Measurements from ENCODE around the gene SLC9A2. TPM values are rescaled to one million over a fixed set of nuclear protein-coding genes. Genes with fewer than 3 reads are reported as not detected.

The SLC9A2 gene
- total RNA-seq, 2 donors from 2014 or later, result 0.22 TPM; not detected in 1

DNA sequence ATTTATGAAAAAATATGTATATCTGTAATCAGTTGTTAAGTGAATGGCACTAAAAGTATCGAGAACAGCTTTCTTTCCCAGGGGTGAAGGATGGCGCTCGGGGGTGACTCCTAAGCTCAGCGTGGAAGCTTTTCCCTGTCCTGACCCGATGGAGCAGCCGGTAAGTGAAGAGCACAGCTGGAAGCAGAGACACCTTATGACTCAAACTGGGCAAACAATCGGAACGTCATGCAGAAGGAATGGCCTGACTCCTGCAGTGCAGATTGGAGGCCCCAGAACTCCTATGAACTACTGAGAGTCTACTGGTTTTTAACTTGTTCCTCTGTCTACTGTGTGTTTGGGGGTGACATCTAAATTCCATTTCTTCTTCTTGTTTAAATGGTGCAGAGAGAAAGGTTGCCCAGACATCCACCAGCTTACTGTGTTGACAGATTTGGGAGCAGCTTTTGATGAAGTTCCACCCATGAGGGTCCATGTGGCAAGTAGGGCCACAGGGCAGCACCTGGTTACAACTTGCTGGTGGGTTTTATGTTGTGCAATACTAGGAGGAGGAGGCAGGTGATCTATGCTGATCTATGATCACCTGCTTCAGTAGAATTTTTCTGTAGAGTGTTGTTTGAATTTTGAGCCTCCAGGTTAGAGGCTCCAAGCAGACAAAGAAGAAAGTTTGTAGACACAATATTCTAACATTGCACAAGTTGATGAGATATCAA, 89.7 kb downstream of the SLC9A2 start:
- no peaks in the 10 kb centered on the region for H3K9me3 ChIP-seq
- H3K4me1 ChIP-seq, result no peaks in the 10 kb centered on the region
- H3K36me3 ChIP-seq, result no peaks in the 10 kb centered on the region
- no peak overlapping the region for H3K4me3 ChIP-seq
- no peaks in the 10 kb centered on the region for H3K27me3 ChIP-seq
- H3K27ac ChIP-seq, result no peak overlapping the region
- TF ChIP-seq, protein P1, sequence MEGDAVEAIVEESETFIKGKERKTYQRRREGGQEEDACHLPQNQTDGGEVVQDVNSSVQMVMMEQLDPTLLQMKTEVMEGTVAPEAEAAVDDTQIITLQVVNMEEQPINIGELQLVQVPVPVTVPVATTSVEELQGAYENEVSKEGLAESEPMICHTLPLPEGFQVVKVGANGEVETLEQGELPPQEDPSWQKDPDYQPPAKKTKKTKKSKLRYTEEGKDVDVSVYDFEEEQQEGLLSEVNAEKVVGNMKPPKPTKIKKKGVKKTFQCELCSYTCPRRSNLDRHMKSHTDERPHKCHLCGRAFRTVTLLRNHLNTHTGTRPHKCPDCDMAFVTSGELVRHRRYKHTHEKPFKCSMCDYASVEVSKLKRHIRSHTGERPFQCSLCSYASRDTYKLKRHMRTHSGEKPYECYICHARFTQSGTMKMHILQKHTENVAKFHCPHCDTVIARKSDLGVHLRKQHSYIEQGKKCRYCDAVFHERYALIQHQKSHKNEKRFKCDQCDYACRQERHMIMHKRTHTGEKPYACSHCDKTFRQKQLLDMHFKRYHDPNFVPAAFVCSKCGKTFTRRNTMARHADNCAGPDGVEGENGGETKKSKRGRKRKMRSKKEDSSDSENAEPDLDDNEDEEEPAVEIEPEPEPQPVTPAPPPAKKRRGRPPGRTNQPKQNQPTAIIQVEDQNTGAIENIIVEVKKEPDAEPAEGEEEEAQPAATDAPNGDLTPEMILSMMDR (IDR thresholded peaks at IDR 0.05), result no peak
- DNase-seq (ENCODE audit: low spot score), result no peak

DNA sequence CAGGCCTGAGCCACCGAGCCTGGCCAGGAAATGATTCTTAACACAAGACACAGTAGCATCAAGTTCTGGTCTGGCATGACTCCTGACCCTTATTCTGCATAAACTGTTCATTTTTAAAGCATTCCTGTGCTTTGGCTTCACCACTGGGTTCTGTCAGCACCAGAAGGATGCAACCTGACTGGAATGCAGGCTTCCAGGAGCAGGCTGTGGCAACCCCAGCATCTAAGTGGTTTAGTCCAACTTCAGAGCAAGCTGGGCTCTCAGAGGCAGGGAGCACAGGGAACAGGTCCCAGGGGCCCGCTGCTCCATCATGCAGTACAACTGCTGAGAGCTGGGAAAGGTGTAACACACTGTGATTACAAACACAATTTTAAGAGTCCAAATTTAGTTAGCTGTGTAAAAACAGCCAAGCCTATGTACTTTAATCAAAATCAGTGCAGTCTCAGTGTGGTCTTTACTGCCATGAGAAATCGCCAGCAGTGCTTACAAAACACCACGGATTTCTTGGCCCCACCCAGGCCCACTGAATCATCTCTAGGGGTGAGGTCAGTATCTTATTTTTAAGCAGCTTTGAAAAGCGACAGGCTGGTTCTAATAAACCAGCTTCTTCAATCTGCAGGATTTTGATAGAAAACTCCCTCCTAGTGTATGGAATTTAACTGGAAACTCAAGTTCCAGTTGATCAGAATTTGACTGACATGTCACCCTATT, 98.1 kb downstream of the SLC9A2 start:
- Histone ChIP-seq H3K27me3 (no peaks in the 10 kb centered on the region), H3K4me3 (no peak overlapping the region), H3K36me3 (peaks cover 42% of the 10 kb centered on the region), H3K4me1 (no peaks in the 10 kb centered on the region), H3K27ac (no peak overlapping the region), H3K9me3 (no peaks in the 10 kb centered on the region)
- TF ChIP-seq, protein P1 (IDR thresholded peaks at IDR 0.05), result no peak
- peak; percentile 66 for DNase-seq (ENCODE audit: low spot score)

DNA sequence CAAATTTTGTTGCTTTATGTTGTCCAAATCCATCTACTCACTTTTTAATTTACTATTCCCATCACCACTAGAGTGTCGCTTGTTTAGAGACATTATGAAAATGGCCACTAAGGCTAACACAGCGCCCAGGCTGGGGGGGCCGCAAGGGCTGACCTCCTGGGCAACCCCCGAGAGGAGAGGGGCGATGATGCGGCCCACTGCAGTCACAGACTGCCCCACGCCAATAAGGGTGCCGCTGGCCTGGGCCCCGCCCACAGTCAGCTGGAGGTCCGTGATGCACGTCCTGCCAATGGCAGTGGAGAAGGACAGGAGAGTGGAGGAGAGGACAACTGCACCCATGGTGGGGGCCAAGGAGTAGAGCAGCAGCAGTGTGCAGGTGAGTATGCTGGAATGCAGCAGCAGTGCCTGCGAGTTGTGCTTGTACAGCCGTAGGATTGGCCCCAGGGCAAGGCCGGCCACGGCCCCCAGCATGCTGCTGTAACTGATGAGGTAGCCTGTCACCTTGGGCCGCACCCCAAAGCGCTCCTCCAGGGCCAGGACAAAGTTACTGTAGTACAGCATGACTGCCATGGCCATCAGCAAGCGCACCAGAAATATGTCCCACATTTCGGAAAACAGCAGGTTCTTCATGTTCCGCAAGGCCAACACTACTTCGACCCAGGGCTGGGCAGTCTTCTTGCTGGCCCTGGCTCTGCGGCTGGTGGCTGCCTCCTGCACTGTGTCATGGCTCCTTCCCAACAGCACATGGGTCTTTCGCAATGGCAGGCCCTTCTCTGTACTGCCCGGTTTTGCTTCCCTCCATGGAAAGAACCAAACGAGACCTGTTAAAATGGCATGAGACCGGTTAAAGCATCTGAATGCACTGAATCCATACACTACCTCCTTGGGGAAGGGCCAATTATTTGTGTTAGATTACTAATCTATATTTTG, 99.3 kb downstream of the SLC9A2 start:
- TF ChIP-seq, protein P1 (IDR thresholded peaks at IDR 0.05), result no peak
- H3K4me1 ChIP-seq, result no peaks in the 10 kb centered on the region
- no peak for DNase-seq (ENCODE audit: low spot score)
- H3K4me3 ChIP-seq, result no peak overlapping the region
- H3K36me3 ChIP-seq, result peaks cover 53% of the 10 kb centered on the region
- H3K27ac ChIP-seq, result no peak overlapping the region
- H3K9me3 ChIP-seq, result no peaks in the 10 kb centered on the region
- no peaks in the 10 kb centered on the region for H3K27me3 ChIP-seq

DNA sequence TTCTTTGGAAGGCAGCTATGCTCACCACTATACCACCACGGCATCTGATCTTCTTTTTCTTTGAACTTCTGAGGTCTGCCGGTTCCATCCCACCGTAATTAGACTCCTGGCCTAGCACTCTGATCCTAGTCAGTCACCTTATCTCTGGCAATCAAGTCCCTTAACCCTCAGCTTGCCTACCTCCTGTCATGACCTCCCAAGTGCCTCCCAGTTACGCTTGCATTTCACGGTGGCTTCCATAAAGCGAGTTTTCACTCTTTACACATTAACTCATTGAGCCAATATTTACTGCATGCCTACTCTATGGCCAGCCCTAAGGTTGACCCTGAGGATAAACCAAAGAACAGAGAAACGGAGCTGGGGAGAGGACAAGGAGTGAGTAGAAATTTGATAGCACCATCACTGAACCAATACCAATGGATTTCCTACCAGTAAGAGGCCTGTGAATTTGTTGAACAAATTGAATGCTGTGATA, 104.7 kb downstream of the SLC9A2 start:
- DNase-seq (ENCODE audit: low spot score), result no peak
- Histone ChIP-seq H3K27me3 (no peaks in the 10 kb centered on the region), H3K4me1 (no peaks in the 10 kb centered on the region), H3K36me3 (peaks cover 46% of the 10 kb centered on the region), H3K4me3 (no peak overlapping the region), H3K27ac (no peak overlapping the region), H3K9me3 (no peaks in the 10 kb centered on the region)
- TF ChIP-seq, protein P1 (IDR thresholded peaks at IDR 0.05), result no peak

DNA sequence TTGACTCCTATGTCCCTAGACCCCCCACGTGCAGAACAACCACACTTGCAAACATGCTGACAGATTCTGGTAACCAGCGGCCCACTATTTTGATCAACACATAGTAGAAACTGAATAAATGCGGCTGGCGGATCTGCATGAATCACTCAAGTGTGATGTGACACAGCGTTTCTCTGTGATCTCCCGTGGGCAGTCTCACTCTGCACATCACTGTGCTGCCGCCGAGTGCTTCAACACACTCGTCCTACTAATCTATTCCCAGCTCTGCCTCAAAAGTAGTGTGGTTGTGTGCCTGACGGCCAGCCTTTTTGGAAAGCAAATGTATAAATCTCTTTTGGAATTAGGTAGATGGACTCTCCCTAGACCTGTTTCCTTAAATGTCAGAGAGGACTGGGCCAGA, 105.2 kb downstream of the SLC9A2 start:
- no peaks in the 10 kb centered on the region for H3K27me3 ChIP-seq
- H3K9me3 ChIP-seq, result no peaks in the 10 kb centered on the region
- no peak overlapping the region for H3K27ac ChIP-seq
- no peaks in the 10 kb centered on the region for H3K4me1 ChIP-seq
- no peak for DNase-seq (ENCODE audit: low spot score)
- peaks cover 41% of the 10 kb centered on the region for H3K36me3 ChIP-seq
- no peak overlapping the region for H3K4me3 ChIP-seq
- TF ChIP-seq, protein P1 (IDR thresholded peaks at IDR 0.05), result no peak

Measured in right atrium auricular region (tissue), 2 donors.